ENCODE results near the gene PRADC1. TPM values are rescaled to one million over a fixed set of nuclear protein-coding genes. Genes with fewer than 3 reads are reported as not detected.

Gene PRADC1
- total RNA-seq, 4 donors from 2014 or later: 14.4 to 31.5 (median 21.5) TPM

DNA sequence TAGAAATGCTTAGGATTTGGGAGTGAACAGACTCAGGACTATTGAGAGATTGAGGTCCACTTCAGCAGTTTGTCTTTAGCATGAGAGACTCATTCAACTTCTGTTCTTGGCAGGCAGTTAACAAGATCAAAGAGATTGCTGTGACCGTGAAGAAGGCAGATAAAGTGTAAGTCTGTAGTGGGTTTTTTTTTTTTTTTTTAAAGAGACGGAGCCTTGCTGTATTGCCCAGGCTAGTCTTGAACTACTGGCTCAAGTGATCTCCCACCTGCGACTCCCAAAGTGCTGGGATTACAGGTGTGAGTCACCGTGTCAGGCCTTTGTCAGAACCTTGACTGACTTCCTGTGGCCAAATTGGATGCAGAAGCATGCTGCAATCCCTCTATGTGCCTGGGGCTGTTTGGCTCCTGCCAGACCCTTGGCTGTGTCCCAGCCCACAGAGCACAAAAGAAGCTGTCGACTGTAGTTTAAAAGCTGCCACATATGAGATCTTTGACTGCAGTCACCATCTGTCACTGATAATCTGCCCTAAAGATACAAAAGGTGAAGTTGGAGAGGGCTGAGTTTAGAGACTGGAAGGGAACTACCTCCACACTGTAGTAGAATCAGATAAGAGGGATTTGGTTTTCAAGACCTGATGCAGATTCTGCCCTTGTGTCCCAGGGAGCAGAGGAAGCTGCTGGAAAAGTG lies 11.0 kb upstream of the PRADC1 start:
- Histone ChIP-seq H3K27me3 (no peaks in the 10 kb centered on the region), H3K4me1 (peaks cover 0 to 9% (median 0%) of the 10 kb centered on the region in 4 donors), H3K27ac (no peak overlapping the region), H3K36me3 (peaks cover 8 to 94% (median 28%) of the 10 kb centered on the region in 3 donors), H3K9me3 (no peaks in the 10 kb centered on the region), H3K4me3 (no peak overlapping the region)
- DNase-seq (ENCODE audit: low spot score in 2 of 2): no peak
- 56 to 60% methylated on average over 5 of the region's 5 CpGs for WGBS, 2 donors
- TF ChIP-seq EP300 (IDR thresholded peaks at IDR 0.05) (no peak), POLR2A (IDR thresholded peaks at IDR 0.05) (no peak)
- TF ChIP-seq, protein P1, sequence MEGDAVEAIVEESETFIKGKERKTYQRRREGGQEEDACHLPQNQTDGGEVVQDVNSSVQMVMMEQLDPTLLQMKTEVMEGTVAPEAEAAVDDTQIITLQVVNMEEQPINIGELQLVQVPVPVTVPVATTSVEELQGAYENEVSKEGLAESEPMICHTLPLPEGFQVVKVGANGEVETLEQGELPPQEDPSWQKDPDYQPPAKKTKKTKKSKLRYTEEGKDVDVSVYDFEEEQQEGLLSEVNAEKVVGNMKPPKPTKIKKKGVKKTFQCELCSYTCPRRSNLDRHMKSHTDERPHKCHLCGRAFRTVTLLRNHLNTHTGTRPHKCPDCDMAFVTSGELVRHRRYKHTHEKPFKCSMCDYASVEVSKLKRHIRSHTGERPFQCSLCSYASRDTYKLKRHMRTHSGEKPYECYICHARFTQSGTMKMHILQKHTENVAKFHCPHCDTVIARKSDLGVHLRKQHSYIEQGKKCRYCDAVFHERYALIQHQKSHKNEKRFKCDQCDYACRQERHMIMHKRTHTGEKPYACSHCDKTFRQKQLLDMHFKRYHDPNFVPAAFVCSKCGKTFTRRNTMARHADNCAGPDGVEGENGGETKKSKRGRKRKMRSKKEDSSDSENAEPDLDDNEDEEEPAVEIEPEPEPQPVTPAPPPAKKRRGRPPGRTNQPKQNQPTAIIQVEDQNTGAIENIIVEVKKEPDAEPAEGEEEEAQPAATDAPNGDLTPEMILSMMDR (IDR thresholded peaks at IDR 0.05): no peak

DNA sequence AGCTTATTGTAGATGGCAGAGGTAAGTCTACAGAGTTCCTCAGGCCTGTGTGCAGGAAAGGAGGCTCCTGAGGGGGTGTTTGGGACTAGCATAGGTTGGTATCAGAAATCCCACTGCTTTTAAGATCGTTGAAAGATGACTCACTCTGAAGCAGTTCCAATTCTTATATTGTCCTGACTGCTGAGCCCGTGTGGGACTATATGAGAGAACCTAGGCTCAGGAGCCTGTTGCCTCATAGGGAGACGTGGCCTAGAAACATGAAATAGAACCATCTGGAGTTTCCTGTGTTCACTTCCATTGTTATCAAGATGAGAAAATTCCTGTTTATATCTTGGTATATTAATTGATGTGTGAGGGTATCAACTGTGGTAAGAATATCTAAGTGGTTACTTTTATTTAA lies 6.7 kb upstream of the PRADC1 start:
- Histone ChIP-seq H3K4me3 (no peak overlapping the region), H3K27me3 (no peaks in the 10 kb centered on the region), H3K4me1 (peaks cover 0 to 49% (median 4%) of the 10 kb centered on the region in 4 donors), H3K9me3 (no peaks in the 10 kb centered on the region), H3K36me3 (peaks cover 4 to 54% (median 10%) of the 10 kb centered on the region in 3 donors), H3K27ac (no peak overlapping the region)
- WGBS, 2 donors: 55 to 56% methylated on average over 3 of the region's 3 CpGs
- no peak for TF ChIP-seq EP300 (IDR thresholded peaks at IDR 0.05)
- no peak for TF ChIP-seq POLR2A (IDR thresholded peaks at IDR 0.05)
- TF ChIP-seq, protein P1 (IDR thresholded peaks at IDR 0.05): no peak
- DNase-seq (ENCODE audit: low spot score in 2 of 2): no peak

DNA sequence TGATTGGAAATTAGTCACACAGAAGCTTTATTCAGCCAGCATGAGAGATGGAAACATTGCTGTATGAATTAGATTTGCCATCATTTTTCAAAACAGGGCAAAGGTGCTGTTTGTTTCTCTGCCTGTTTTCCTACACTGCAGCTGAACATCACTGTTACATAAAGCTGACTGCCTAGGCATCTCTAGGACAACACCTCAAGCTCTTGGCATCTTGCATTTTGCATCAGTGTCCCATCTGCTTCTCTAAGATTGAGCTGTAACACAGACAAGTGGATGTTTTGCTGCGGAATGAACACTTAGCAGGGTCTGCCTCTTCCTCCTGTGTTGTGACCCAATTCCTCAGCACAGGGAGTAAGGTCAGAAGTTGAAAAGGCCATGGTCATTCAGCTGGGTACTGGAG lies 5.9 kb upstream of the PRADC1 start:
- DNase-seq (ENCODE audit: low spot score in 2 of 2): no peak
- Histone ChIP-seq H3K4me3 (no peak overlapping the region), H3K9me3 (no peaks in the 10 kb centered on the region), H3K36me3 (peaks cover 0 to 46% (median 10%) of the 10 kb centered on the region in 3 donors), H3K27ac (no peak overlapping the region), H3K4me1 (peaks cover 0 to 50% (median 4%) of the 10 kb centered on the region in 4 donors), H3K27me3 (no peaks in the 10 kb centered on the region)
- WGBS, 2 donors: 72 to 79% methylated on average over 1 of the region's 1 CpG
- TF ChIP-seq EP300 (IDR thresholded peaks at IDR 0.05) (no peak), POLR2A (IDR thresholded peaks at IDR 0.05) (no peak)
- TF ChIP-seq, protein P1 (IDR thresholded peaks at IDR 0.05): no peak

DNA sequence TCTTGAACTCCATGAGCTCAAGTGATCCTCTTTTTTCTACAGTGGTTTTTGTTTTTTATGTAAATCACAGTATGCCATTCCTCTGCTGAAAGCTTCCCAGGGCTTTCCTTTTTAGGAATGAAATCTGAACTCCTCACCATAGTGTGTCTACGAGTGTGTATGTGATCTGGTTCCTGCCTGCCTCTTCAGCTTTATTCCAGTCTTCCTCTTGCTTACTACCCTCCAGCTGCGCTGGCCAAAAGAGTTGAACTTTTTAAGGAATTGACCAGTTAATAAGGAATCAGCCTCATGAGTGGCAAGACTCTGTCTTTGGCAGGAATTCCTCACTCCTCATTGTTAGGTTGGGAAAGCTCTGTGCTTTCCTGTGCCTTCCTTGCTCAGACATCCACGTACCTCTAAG lies 5.1 kb upstream of the PRADC1 start:
- no peaks in the 10 kb centered on the region for H3K9me3 ChIP-seq
- H3K36me3 ChIP-seq: peaks cover 0 to 39% (median 10%) of the 10 kb centered on the region in 3 donors
- DNase-seq (ENCODE audit: low spot score in 2 of 2): no peak
- 68 to 81% methylated on average over 3 of the region's 3 CpGs for WGBS, 2 donors
- peaks cover 0 to 50% (median 4%) of the 10 kb centered on the region in 4 donors for H3K4me1 ChIP-seq
- TF ChIP-seq EP300 (IDR thresholded peaks at IDR 0.05) (no peak), POLR2A (IDR thresholded peaks at IDR 0.05) (no peak)
- TF ChIP-seq, protein P1 (IDR thresholded peaks at IDR 0.05): no peak
- no peak overlapping the region for H3K27ac ChIP-seq
- H3K27me3 ChIP-seq: no peaks in the 10 kb centered on the region
- H3K4me3 ChIP-seq: no peak overlapping the region

DNA sequence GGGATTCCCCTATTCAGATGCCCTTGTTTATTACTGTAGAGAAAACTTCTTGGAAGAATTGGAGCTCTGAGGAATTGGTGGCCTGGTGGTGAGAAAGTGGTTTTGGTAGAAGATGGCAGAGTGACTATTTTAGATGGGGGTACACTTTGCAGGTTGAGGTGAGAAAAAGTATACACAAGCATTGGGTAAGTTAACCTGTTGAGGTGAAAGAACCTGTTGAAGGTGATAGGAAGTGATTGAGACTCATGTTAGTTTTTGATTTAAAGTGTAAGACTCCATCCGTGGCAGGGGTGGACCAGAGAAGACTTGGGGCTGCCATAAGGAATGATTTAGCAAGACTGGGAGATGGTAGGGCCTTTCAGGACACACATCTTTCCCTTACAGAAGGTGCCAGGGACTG lies 4.1 kb upstream of the PRADC1 start:
- peaks cover 0 to 57% (median 7%) of the 10 kb centered on the region in 4 donors for H3K4me1 ChIP-seq
- no peaks in the 10 kb centered on the region for H3K27me3 ChIP-seq
- H3K36me3 ChIP-seq: peaks cover 0 to 29% (median 6%) of the 10 kb centered on the region in 3 donors
- H3K9me3 ChIP-seq: no peaks in the 10 kb centered on the region
- TF ChIP-seq, protein P1 (IDR thresholded peaks at IDR 0.05): no peak
- TF ChIP-seq POLR2A (IDR thresholded peaks at IDR 0.05) (no peak), EP300 (IDR thresholded peaks at IDR 0.05) (no peak)
- WGBS, 2 donors: 48 to 61% methylated on average over 1 of the region's 1 CpG
- DNase-seq (ENCODE audit: low spot score in 2 of 2): no peak
- H3K4me3 ChIP-seq: no peak overlapping the region
- no peak overlapping the region for H3K27ac ChIP-seq

Measured in tibial nerve (tissue), 4 donors.